Measurements from ENCODE around the gene PLCG2.
"Not testable (repeated sequence)": the region's sequence is repeated elsewhere in the genome, so short reads cannot be mapped to it uniquely, and the experiment has no call there.

The PLCG2 gene

DNA sequence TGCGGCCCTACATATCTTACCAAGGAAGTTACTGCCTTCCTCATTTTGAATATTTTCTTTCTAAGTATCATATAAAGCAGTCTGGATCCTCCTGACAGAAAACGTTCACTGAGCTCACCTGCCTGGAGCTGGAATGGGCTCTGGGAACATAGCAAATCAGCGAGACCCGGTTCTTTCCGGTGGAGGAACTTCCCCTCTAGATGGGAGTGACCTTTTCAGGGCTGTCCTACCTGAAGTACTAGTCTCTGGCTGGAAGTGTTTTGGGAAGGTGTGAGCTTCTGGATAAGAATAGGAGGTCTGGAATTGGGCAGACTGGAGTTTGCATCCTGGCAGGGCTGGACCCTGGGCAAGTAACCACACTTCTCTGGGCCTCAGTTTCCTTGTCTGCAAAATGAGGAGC lies 152.8 kb downstream of the PLCG2 start:
- DNase-seq (ENCODE audit: insufficient read length, low spot score), result no peak

DNA sequence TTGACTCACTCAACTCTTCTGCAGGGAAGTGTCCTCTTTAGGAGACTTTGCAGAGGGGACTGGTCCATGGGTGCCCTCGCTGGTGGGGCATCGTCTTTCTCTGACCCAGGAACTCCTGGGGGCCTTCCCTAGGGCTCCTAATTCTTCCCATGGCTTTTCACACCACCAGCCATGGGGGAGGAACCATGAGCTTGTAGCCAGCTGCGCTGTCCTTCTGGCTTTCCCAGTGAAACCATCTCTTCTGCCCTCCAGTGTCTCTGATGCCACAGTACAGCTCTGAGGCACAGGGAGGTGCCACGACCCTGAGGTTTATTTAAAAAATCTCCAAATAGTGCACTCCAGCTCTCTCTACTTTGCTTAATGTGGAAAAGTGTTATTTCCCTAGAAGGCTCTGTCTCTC lies 153.6 kb downstream of the PLCG2 start:
- no peak for FAIRE-seq

More for the DNA sequence above, 152.8 kb downstream of the PLCG2 start:
- FAIRE-seq, result no peak

DNA sequence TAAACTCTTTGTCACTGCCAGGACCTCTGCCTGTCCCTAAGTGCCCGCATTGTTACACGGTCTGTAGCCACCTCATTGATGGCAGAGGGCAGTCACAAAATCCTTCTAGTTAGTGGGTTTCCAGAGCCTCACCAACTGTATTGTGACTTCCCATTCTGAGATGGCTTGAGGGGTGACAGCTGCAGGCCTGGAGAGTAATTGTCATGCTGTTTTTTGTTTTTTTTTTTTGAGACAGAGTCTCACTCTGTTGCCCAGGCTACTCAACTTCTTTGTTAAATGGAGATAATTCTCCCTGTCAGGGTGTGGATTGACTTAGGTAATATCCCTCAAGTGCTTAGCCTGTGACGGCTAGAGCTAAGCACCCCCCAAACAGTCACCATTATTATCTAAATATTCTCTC lies 154.3 kb downstream of the PLCG2 start:
- DNase-seq (ENCODE audit: insufficient read length, low spot score), result no peak

More for the DNA sequence above, 153.6 kb downstream of the PLCG2 start:
- DNase-seq (ENCODE audit: insufficient read length, low spot score), result no peak

DNA sequence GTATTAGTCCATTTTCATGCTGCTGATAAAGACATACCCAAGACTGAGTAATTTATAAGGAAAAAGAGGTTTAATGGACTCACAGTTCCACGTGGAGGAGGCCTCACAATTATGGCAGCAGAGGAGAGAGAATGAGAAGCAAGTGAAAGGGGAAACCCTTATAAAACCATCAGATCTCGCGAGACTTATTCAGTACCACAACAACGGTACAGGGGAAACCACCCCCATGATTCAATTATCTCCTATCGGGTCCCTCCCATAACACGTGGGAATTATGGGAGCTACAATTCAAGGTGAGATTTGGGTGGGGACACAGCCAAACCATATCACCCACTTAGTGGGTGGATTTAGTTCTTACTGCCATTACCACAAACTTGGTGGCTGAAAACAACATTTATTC lies 155.6 kb downstream of the PLCG2 start:
- DNase-seq (ENCODE audit: insufficient read length, low spot score), result not testable (repeated sequence)

More for the DNA sequence above, 154.3 kb downstream of the PLCG2 start:
- FAIRE-seq, result no peak

DNA sequence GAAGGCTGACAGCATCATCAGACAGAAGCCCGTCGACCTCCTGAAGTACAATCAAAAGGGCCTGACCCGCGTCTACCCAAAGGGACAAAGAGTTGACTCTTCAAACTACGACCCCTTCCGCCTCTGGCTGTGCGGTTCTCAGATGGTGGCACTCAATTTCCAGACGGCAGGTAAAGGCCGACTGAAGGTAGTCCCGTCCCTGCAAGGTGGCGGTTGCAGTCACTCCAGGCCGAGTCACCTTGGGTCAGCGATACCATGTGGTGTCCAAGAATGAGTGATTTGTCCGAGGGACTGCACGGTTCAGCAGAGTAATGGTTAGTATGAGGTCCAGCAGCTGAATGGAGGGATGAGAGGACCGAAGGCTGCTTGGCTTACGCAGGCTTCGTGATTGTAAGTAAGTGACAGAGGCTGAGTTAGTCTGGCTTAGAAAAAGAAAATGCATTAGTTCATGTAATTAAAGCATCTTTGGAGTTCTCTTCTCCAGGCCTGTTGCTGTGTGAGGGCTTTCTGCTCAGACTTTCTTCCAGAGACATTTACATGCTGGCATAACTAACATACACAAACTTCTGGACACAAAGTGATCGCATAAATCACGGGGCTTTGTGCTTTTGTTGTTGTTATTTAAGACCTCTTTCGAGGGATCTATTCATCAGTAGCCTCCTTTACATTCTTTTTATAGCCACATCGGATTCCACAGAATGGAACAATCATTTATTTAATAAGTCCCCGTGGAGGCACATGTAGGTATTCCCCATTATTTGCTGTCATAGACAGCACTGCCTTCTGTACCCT lies 157.3 kb downstream of the PLCG2 start:
- DNase-seq (ENCODE audit: insufficient read length, low spot score), result no peak
- no peak for FAIRE-seq

More for the DNA sequence above, 155.6 kb downstream of the PLCG2 start:
- FAIRE-seq, result not testable (repeated sequence)

DNA sequence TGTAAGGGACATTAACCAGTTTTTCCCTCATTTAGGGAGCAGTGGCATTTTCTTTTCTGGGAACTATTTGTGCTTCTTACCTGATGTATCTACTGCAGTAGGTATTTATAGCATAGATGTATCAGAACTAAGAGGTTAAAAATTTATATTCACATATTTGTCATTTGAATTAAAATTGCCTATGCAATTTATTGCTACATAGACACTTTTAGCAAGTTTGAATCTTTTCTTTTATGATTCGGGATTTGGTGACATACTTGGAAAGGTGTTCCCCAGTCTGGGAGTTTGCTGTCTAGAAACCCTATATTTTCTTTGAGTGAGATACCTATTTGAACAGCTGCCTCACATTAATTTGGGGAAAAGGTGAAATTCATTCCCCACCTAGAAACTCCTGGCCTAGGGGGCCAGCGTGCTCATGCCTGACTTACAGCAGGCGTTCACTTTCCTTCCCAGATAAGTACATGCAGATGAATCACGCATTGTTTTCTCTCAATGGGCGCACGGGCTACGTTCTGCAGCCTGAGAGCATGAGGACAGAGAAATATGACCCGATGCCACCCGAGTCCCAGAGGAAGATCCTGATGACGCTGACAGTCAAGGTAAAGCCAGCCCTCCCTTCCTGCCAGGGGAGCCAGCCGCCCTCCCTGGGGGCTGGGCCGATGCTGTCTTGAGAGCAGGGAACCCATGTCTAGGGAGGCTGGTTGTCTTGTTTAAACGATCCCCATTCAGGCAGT lies 158.4 kb downstream of the PLCG2 start:
- FAIRE-seq, result no peak
- DNase-seq (ENCODE audit: insufficient read length, low spot score), result no peak

DNA sequence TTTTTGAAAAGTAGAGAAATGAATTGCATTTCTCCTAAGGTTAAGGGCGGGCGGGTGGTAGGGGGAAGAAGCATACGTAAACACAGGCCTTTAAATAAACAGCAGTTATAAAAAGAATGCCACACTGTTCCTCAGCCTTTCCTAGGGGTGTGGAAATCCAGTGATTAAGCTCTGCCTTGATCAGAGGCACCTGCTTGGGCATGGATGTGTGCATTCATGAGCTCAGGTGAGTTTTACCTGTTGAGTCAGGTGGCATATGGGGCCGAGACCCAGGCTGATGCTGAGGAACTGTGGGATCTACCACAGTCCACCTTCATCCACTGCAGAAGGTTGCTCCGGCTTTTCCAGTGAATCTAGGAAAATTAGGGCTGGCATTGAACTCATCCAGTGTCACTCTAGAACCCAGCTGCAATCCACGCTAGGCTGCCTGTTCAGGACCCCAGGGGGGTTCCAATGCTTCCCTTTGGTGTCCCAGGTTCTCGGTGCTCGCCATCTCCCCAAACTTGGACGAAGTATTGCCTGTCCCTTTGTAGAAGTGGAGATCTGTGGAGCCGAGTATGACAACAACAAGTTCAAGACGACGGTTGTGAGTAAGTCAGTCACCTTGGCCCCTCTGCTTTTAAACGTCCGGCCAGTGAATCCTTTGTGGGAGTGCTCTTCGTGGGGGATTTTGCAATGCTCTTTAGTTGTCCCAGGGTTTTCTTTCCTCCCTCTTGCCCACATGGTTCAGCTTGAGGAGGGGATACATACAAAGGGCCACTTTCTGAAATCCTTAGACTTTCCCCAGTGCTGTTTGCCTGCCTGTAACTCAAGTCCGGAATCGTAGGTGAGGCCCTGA lies 159.5 kb downstream of the PLCG2 start:
- DNase-seq (ENCODE audit: insufficient read length, low spot score) (no peak), FAIRE-seq (no peak)

DNA sequence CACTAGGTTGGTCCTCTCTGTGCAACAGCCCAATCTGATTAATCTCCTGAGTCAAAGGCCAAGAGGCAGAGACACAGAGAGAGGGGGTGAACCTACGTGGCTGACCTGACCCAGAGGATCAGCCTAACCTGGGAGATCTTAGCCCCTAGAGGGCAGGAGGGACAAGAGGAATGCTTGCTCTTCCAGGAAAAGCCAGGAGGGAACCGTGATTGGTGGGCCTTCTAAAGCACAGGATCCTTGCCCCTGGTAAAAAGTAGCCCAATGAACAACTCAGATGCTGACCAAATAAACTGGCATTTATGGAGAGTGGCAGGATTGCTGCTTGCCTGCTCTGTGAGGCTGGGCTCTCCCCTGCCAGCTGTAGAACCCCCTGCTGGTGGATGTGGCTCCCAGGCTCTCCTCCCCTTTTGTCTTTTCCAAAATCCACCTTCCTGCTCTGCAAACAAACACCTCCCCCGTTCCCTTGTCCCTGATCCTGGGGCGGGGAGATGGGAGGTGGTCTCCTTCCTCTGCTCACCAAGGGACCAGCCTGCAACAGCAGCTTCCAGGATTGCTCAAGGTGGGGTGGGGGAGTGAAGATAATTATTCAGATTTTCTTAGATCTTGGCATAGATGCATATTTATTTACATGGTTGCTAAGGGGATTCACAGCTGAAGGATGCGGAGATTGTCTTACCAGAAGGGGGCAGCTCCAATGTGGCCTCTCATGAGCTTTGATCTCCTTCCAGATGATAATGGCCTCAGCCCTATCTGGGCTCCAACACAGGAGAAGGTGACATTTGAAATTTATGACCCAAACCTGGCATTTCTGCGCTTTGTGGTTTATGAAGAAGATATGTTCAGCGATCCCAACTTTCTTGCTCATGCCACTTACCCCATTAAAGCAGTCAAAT lies 160.3 kb downstream of the PLCG2 start:
- FAIRE-seq (no peak), DNase-seq (ENCODE audit: insufficient read length, low spot score) (no peak)

DNA sequence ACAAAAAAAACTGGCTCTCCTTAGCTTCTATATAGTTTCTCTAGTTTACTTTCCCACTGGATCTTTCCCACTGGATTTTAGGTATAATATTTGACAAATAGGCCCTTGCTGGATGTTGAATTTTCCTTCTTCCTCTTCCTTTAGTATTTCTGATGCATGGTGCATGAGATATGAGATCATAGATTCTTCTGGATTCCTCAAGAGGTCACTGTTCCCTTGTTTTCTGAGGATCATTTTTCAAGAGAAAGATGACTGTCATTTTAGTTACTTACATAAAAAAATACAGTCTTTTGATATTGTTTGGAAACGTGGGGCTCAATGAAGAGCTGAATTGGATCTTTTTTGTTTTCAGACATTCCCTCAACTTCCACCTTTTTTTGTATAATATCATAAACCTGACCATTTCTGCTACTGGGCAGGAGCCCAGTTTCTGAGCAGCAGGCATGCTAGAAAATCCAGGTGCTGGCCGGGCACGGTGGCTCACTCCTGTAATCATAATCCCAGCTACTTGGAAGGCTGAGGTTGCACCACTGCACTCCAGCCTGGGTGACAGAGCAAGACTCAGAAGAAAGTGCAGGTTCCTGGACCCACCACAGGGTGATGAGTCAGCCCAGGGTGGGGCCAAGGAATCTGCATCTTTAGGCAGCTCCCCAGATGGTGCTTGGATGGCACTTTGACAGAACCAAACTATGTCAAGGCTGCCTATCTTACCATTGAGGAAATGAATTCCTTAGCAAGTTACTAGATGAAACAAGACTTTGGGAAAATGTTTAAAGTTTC lies 161.9 kb downstream of the PLCG2 start:
- FAIRE-seq, result peak; percentile 57
- DNase-seq (ENCODE audit: insufficient read length, low spot score), result peak; percentile 41

DNA sequence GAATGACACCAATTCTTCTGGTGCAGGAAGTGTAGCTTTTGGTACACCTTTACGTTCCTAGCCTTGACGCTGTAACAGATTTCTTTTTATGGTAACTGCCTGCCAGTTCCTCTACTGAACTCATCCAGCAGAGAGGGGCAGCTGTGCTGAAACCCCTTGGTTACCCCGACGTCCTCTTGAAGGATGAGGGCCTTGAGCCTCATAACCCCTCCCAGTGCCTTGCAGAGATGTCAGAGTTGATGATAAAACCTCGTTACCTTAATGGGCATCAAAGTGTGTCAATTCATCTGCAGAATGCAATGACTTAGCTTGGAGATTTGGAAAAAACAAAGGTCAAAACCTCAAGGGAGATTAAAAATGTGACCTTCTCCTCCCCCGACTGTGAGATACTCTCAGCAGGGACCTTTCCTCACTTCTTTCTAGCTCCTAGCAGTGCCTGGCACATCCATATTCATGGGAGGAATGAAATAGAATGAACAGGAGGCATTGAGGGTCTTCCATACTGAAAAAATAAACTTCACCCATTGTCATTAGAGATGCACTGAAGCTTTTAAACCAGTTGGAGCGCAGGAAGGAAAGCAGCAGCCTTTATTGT lies 163.0 kb downstream of the PLCG2 start:
- DNase-seq (ENCODE audit: insufficient read length, low spot score) (no peak), FAIRE-seq (no peak)

DNA sequence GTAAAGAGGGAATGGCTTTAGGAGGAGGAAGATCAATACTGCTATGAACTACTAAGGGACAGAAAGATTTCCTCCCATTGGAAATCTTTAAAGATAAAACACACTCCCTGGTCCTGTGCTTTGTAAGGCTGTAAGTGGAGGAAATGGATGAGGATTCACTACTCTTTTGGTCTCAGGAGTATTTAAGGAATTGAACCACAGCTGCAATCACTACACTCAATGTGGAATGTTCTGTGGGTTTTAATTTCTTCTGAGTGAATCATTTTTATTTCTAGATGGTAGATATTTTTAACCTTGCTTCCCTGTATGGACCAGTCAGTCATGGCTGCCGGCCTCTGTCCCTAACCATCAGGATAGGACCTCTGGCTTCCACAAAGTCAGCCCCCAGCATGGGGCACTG lies 166.6 kb downstream of the PLCG2 start:
- FAIRE-seq, result no peak
- no peak for DNase-seq (ENCODE audit: insufficient read length, low spot score)

DNA sequence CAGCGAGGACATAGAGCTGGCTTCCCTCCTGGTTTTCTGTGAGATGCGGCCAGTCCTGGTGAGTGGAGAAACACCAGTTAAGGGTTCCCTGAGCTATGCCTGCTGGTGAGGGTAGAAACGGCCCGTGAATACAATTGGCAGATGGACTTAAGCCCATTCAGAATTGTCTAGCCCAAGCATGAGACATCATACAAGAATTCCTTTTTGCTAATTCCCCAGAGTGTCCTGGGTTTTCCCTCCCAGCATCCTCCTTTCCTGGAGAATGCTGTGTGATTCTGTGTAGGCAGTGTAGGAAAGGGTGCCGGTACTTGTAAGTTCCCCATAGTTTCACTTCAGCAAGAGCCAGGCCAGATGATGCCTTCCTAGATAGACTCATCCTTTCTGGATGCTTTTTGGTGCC lies 167.1 kb downstream of the PLCG2 start:
- DNase-seq (ENCODE audit: insufficient read length, low spot score) (no peak), FAIRE-seq (no peak)

DNA sequence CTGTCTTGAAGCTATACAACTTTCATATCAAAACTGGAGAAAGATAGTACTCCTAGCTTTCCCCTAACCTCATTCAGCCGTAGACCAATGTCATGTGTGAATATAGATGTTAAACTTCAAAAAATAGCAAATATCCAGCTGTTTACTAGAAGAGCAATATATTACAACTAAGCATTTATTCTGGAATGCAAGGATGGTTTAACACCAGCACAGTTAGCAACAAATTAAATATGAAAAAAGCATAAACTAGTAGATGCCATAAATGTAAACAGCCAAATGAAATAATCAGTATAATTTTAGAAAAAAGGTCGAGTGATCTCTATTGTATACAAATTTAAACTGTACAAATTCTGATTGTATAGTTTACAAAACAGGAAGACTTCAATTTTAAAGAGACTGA lies 172.5 kb downstream of the PLCG2 start:
- no peak for FAIRE-seq
- DNase-seq (ENCODE audit: insufficient read length, low spot score), result no peak

DNA sequence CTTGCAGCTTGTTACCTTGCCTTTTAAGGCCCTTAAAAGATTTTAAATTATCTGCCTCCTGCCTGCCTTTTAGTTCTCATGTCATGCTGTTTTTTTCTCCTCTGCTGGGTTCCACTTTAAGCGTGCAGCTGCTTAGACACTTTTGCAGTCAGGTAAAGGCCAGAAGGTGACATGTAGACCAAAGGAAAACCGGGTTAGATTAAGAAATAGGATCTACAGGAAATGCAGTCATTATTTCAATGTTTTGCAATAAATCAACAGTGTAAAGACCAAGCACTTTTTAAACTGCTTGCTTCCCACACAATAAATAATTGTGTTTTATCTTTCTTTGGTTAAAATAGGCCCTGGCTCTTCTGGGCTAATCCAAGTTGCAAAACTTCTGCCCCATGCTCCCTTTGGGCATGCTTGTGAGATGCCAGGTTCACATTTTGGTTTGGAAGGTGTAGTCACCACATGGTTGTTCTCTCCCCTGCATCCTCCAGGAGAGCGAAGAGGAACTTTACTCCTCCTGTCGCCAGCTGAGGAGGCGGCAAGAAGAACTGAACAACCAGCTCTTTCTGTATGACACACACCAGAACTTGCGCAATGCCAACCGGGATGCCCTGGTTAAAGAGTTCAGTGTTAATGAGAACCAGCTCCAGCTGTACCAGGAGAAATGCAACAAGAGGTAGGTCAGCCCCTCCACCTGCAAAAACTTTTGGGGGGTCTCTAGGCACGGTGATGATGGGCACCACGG lies 177.3 kb downstream of the PLCG2 start:
- no peak for DNase-seq (ENCODE audit: insufficient read length, low spot score)
- FAIRE-seq, result no peak

DNA sequence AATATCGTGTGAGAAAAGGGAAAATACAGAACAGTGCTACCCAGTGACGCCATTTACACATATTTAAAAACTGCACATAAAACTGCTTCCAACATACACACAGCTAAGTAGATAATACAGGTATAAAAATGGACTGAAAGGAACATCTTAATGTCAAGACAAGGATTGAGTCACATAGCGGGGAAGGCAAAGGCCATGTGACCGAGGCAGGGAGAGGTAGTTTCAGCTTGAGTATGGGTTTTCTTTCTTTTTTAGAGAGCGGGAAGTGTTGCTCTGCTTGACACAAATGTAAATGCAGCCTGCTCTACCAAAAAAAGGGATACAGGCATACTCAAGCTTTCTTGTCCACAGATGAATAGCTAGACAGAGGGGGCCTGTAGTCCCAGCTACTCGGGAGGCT lies 185.7 kb downstream of the PLCG2 start:
- no peak for FAIRE-seq

DNA sequence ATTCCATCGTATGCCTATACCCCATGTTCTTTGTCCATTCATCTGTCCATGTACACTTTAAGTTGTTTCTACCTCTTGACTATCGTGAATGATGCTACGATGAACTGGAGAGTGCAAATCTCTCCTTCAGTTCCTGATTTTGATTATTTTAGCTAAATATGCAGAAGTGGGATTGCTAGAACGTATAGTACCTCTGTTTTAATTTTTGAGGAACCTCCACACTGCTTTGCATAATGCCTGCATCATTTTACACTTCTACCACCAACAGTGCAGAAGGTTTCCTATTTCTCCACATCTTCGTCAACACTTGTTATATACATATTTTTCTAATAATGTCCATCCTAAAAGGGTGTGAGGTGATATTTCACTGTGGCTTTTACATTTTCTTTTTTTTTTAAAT lies 188.3 kb downstream of the PLCG2 start:
- no peak for FAIRE-seq

More for the DNA sequence above, 185.7 kb downstream of the PLCG2 start:
- no peak for DNase-seq (ENCODE audit: insufficient read length, low spot score)

DNA sequence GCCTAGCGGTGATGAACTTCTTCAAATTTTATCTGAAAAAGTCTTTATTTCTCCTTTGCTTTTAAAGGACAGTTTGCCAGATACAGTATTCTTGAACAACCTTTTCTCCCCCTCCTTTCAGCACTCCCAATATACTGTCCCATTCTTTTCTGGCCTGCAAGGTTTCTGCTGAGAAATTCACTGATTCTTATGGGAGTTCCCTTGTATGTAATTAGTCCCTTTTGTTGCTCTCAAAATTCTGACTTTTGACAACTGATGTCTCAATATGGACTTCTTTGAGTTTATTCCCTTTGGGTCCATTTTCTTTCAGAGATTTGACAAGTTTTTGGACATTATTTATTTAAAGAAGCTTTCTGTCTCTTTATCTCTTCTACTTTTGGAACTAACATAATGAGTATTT lies 192.8 kb downstream of the PLCG2 start:
- FAIRE-seq (no peak), DNase-seq (ENCODE audit: insufficient read length, low spot score) (no peak)

More for the DNA sequence above, 188.3 kb downstream of the PLCG2 start:
- DNase-seq (ENCODE audit: insufficient read length, low spot score), result no peak

DNA sequence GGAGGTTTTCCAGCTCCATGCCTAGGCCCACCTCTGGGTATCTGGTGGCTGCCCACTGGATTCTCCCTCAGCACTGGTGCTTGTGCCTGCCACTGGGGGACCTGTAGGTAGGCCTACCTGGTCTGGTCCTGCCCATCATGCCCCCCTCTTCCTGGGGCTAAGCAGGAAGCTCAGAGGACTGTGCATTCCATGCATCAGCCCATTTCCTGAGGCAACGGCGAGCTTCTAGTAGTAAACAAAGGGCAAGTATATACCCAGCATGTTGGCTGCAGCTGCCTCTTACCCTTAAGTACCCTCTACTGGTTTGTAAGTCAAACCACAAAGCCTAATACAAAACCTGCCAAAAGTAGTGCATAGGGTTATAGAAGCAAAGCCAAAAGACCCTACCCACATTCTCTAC lies 194.6 kb downstream of the PLCG2 start:
- DNase-seq (ENCODE audit: insufficient read length, low spot score), result no peak
- FAIRE-seq, result no peak
